Measurements from ENCODE around the gene ZNF579.

Gene ZNF579

GRCh38 chr19:55566823-55567222 is 13.8 kb downstream of the ZNF579 start:
- DNase-seq = no peak

GRCh38 chr19:55563261-55563690 is 17.4 kb downstream of the ZNF579 start:
- DNase-seq = no peak

DNA sequence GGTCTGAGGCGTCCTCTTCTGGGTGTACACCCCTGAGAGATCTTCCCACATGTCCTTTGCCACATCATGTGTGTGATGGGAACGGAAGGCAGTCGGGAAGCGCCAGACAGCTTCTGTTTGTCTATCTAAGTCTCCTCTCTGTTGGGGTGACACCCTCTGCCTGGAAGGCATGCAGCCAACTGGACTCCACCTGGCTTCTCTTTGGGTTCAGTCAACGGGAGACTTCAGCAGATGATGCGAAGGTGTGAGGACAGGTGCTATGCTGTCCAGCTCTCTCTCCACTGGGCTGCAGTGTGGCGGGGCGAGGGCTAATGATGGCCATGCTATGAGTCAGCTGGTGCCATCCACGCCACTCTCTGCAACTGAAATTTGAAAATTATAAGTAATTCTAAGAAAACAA is 21.0 kb downstream of the ZNF579 start:
- no peak for DNase-seq

DNA sequence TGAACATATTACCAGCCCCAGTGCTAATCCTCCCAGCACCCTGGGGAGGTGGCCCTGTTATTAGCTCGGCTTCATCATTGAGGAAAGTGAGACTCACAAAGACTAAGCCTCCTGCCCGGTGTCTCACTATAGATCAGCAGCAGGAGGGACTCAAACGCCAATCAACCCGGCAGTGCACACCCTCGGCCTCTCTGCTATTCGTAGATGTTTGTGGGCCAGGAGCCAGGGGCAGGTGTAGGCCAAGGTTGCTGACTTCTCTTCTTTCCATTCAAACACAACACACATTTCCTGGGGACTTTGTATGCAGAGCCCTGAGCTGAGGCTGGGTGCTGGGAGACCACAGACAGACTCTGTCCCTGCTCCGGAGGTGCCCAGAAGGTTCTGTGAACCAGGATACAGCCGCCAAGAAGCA is 25.9 kb downstream of the ZNF579 start:
- no peak for DNase-seq

- no peak for DNase-seq
These were observed 26.3 kb downstream of the ZNF579 start for GRCh38 chr19:55554302-55554701.

DNA sequence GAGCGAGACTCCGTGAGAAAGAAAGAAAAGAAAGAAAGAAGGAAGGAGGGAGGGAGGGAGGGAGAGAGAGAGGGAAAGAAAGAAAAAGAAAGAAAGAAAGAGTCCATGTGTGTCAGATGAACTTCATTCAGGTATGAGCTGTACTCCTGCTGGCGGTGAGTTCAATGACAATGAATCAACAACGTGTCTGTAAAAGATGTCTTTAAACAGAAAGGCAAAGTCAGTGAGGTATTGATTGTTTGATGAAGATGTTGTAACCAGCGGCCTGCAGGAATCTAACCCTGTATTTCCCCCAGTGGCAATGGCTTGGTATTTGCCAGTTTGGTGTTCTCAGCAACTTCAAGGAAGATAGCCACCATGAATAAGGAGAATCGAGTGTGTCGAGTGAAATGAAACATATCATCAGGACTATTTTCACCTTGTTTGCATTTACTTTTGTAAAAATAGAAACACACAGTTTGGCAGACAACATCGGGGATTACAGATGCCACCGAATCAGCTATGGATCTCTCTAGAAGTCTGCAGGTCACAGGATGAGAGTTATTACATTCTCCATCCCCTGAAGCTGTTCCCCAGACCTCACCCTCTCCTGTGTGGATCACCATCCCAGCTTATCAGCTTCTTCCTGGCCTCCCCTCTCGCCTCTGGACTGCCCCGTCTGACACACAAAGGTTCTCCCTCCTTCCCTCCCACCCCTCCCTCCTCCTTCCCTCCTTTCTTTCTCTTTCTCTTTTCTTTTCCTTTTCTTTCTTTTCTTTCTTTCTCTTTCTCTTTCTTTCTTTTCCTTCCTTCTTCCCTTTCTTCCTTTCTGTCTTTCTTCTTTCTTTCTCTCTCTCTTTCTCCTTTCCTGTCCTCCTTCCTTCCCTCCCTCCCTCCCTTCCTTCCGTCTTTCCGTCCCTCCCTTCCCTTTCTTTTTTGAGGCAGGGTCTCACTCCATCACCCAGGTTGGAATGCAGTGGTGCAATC is 27.1 kb downstream of the ZNF579 start:
- DNase-seq = no peak

- no peak for DNase-seq
These were observed 28.0 kb downstream of the ZNF579 start for GRCh38 chr19:55552620-55553019.

GRCh38 chr19:55552206-55552605 is 28.4 kb downstream of the ZNF579 start:
- no peak for DNase-seq

GRCh38 chr19:55550321-55550650 is 30.4 kb downstream of the ZNF579 start:
- DNase-seq = no peak

DNA sequence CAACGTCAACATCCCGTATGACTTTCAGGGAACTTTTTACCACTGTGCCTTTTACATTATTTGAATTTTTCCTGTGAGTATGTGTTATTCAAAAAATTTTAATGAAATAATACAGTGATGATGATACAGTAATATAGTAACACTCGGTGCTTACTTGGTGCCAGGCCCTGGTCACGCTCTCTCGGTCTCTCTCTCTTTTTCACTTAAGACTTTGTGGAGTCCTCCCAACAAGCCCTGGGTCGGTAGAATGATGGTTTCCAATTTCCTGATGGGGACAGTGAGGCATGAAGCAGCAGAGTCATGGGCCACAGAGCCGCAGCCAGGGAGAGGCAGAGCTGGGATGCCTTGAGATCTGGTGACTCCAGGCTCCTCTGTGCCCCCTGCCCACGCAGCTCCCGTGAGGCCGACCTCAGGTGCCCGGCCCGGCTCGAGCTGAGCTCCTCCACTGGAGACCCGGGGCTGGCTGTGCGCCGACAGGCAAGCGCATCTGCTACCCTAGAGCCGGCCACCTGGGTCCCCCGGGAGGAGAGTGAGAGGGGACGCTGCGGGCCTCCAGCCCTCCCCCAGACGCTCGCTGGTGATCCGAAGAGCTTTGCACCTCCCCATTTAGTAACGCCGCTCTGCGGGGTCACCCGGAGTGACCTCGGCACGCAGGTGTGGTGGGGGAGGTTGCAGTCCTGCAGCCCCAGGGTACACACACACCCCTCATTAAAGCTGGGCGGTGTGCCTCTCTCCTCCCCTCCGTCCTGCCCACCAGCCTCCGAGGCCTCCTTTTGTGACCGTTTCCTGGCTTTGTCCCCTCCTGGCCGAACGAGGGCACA is 30.9 kb downstream of the ZNF579 start:
- DNase-seq = no peak

- DNase-seq = no peak
These were observed 33.6 kb downstream of the ZNF579 start for GRCh38 chr19:55546822-55547614.

DNA sequence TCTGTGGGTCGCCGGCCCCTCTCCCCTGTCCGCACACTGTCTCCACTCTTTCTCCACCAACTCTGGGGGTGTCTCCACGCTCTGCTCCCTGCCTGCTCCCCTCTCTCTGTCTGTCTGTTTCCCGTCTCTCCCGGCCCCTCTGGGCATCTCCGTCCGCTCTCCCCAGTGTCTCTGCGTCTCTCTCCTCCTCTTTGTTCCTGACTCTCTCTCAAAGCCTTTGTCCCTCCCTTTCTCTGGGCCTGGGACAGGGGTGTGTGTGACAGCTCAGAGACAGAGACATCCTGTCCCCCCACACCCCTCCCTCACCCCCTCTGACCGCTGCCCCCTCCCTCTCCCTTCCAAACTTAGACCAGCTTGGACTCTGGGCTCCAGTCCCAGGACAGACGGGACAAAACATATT is 34.6 kb downstream of the ZNF579 start:
- DNase-seq = no peak

DNA sequence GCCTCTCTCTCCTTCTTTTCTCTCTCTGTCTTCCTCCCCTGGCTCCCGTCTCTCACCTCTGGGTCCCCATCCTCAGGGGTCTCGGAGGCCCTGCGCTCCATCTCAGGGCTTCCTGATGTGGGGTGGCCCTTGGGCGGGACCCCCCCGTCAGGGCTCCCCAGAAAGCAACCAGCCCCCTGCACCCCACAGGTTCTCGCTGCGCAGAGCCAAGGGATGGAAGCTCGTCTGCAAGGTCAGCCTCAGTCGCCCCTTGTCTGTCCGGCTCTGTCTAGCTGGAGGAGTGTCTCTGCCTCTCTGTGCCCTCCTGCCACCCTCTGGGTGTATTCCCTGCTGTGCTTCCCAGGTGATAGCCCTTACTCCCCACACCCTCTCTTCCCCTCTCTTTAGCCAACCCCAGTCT is 35.2 kb downstream of the ZNF579 start, which contains the start of gene SBK3:
TSS of gene SBK3 (minus strand) at position 101 of the 400 bp plus-strand sequence. CDS start at position 101, 0 bp downstream.
- no peak for DNase-seq

DNA sequence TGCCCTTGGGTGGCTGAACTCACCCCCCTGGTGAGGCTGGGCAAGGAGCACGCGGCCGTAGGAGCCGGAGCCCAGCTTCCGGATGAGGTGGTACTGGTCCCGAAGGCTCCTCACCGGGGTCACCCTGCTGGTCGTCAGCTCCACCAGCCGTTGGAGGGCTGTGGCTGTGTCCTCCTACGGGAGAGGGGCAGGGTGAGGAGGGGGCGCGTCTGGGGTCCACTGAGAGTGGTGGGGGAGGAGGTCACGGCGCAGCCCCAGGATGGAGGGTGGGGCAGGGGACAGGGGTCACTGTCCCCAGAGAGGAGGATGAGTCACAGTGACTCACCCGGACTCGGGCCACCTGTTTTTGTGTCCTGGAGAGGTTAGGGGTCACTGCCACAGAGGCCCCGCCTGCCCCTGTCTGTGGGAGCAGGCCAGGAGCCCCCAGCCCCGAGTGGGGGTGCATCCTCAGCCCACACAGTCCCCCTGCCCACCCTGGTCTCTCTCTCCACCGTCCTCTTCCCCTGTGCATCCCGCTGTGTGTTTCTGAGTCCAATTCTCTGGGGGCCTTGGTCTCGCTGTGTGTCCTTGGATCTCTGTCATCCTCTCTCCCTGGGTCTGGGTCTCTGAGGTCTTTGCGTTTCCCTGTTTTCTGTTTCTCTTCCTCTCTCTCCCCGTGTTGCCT is 35.7 kb downstream of the ZNF579 start:
- no peak for DNase-seq

GRCh38 chr19:55544014-55544413 is 36.6 kb downstream of the ZNF579 start:
- no peak for DNase-seq

GRCh38 chr19:55543567-55543966 is 37.1 kb downstream of the ZNF579 start:
- no peak for DNase-seq

DNA sequence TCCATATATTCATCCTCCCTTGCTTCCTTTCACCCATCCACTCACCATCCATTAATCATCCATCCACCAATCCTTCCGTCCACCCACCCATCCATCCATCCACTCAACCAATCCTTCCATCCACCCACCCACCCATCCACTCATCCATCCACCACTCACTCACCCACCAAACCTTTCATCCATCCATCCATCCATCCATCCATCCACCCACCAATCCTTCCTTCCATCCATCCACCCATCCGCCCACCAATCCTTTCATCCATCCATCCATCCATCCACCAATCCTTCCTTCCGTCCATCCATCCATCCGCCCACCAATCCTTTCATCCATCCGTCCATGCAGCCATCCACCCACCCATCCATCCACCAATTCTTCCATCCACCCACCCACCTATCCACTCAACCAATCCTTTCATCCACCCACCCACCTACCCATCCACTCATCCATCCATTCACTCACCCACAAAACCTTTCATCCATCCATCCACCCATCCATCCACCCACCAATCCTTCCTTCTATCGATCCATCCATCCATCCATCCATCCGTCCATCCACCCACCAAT is 38.3 kb downstream of the ZNF579 start:
- DNase-seq = no peak

DNA sequence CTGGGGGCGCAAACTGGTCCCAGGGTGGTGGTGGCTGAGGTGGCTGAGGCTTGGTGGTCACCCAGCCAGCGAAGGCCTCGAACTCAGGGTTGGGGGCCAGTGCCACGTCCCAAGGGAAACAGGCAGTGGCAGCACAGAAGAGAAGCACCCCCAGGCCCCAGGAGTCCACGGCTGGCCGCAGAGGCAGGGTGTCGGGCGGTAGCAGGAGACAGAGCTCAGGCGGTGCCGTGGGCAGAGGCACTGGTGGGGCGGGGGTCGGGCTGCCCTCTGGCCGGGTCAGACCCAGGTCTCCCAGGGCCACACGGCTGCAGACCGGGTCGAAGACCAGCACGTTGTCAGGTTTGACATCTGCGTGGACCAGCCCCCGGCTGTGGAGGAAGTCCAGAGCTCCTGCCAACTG is 39.6 kb downstream of the ZNF579 start:
- no peak for DNase-seq

DNA sequence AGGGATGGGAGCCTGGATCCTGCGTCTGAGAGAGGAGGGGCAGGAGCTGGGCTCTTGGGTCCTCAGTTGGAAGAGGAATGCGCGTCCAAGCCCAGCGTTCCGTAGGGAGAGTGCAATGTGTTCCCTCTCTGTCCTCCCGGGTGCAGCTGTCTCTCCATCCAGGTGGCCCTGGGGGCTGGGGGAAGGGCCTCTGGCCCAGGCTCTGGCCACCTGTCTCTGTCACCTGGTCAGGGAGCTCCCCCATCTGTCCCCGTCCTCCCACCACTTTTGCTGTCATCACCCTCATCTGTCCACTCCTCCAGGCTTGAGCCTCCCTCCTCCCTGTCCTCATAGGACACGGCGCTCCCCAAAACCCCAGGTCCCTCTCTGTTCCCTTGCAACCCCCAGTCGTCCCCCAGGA is 40.0 kb downstream of the ZNF579 start:
- DNase-seq = no peak

DNA sequence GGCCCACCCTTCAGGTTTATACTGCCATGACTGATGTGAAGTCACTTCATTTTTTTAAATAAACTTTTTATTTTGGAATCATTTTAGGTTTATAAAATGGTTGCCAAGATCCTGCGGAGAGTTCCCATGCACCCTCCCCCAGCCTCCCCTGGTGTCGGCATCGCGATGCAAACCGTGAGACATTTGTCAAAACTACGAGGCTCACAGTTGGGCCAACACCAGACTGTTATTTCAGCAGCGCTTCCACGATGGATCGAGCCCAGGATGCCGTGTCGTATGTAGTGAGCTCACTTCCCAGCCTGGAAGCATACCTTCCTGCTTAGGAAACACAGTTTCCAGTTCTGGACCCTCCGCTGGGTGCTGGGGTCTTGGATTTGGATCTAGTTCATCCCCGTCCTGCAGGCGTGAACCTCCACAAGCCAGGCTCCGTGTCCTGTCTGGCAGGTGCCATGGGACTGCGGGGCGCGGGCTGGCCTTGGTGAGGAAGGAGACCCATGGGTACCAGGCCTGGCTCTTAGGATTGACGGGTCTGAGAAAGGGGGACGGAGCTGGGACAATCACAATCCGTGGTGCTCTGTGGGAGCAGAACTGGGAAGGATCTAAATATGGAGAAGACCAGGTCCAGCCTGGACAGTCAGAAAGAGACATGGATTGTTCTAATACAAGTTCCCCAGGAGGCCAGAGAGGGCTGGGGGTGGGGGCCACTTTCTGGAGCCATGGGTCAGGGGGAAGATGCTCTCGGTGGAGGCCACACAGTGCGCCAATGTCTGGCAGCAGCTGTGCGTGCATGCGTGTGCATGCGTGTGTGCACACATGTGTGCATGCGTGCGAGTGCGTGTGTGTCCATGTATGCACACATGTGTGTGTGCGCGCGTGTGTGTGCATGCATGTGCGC is 41.3 kb downstream of the ZNF579 start:
- DNase-seq = no peak

DNA sequence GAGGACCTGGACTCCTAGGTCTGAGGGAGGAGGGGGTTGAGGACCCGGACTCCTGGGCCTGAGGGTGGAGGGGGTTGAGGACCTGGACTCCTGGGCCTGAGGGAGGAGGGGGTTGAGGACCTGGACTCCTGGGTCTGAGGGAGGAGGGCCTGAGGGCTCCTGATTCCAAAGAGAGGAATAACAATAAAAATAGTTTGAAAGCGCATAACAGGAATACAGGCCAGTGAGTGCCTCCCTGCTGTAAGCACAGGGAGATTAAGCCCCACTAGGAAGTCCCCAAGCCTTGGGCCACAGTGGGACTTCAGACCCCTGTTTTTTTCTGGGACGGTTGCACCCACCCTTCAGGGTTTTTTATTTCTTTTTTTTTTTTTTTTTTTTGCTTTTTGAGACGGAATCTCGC is 42.5 kb downstream of the ZNF579 start:
- DNase-seq = no peak
